ENCODE measurements around the gene HCFC2. TPM values are rescaled to one million over a fixed set of nuclear protein-coding genes. Genes with fewer than 3 reads are reported as not detected.

The HCFC2 gene
- total and polyA plus RNA-seq, 2 of the 8 experiments (the other 6 are each of a cell fraction or from before 2014, with no cell fraction given), result 0.62 to 1.8 TPM

- CTCF ChIA-PET (ENCODE audit: partially characterized antibody), result interaction anchor here (0.6 to 1.2 kb wide), 2 partner anchors 9 kb away, joined by 3 read pairs; no protein-coding TSS in a partner anchor
- DNase-seq (ENCODE audit: low read depth in 1 of 2, low spot score in 2 of 2), result no peak
Observed at GRCh38 chr12:104049278-104049902, 14.9 kb upstream of the HCFC2 start.

More at GRCh38 chr12:104049278-104049902, 14.9 kb upstream of the HCFC2 start:
- Histone ChIP-seq H3K9me3 (ENCODE audit: insufficient read depth in 2 of 2, low read depth in 1 of 2, low read length in 1 of 2) (no peaks in the 10 kb centered on the region), H3K23ac (ENCODE audit: insufficient read length) (no peak overlapping the region), H2AK5ac (ENCODE audit: low read depth, low read length) (no peak overlapping the region), H2AFZ (ENCODE audit: low read length) (peak overlapping the region; percentile 97), H4K91ac (replicated peaks; ENCODE audit: insufficient read length, low read length) (no peak overlapping the region), H3K14ac (ENCODE audit: insufficient read length) (no peak overlapping the region), H2BK20ac (ENCODE audit: low read length) (peak overlapping the region; percentile 48; the same call in 1 of the 2 replicates), H3K27ac (ENCODE audit: low read depth, low read length) (no peak overlapping the region), H2BK12ac (ENCODE audit: low read depth, low read length) (no peak overlapping the region), H3K27me3 (replicated peaks in 1 of 4; ENCODE audit: control insufficient read depth in 3 of 4, extremely low read depth in 1 of 4, insufficient read depth in 3 of 4, low read length in 3 of 4) (peaks cover 0 to 3% (median 0%) of the 10 kb centered on the region in 4 experiments; a peak in 2 of 7 replicates), H2BK5ac (ENCODE audit: low read depth, low read length) (0 out of 2 replicates have a peak overlapping the region, but pooled peaks have one; percentile 37), H3K9ac (replicated peaks in 1 of 4; ENCODE audit: extremely low read depth in 1 of 4, low read depth in 3 of 4, low read length in 3 of 4) (peak overlapping the region in 3 of 4 experiments; percentile 36 to 58 (median 52); a peak in 6 of 7 replicates), H3K36me3 (ENCODE audit: control insufficient read depth in 2 of 4, insufficient read depth in 4 of 4, low read length in 3 of 4) (no peaks in the 10 kb centered on the region), H3K18ac (ENCODE audit: extremely low read depth, low read length) (no peak overlapping the region; the same call in 1 of the 2 replicates), H3K4me3 (ENCODE audit: extremely low read depth in 1 of 4, insufficient read depth in 2 of 4, low read depth in 3 of 4, low read length in 4 of 4) (peak overlapping the region; percentile 48 to 74 (median 61)), H3K79me2 (ENCODE audit: control insufficient read depth in 1 of 2, insufficient read depth in 2 of 2, low read length in 2 of 2) (no peaks in the 10 kb centered on the region), H3K23me2 (ENCODE audit: low read depth, low read length) (peaks cover 11% of the 10 kb centered on the region), H3K4ac (replicated peaks; ENCODE audit: insufficient read length, low read depth, low read length) (no peak overlapping the region), H3K56ac (replicated peaks; ENCODE audit: insufficient read length, low read depth, low read length) (peak overlapping the region; percentile 37), H3K79me1 (ENCODE audit: low read depth, low read length) (no peaks in the 10 kb centered on the region), H2BK120ac (replicated peaks; ENCODE audit: low read depth, low read length) (no peak overlapping the region), H3K4me2 (ENCODE audit: insufficient read depth in 1 of 2, low read depth in 2 of 2, low read length in 2 of 2) (peak overlapping the region; percentile 80 to 85), H2BK15ac (ENCODE audit: low read length) (peak overlapping the region; percentile 55; the same call in 1 of the 2 replicates), H4K20me1 (replicated peaks in 1 of 2; ENCODE audit: control insufficient read depth in 1 of 2, insufficient read depth in 2 of 2, low read length in 2 of 2) (no peaks in the 10 kb centered on the region), H3K4me1 (replicated peaks in 1 of 4; ENCODE audit: control insufficient read depth in 3 of 4, insufficient read depth in 4 of 4, low read length in 3 of 4) (peaks cover 0 to 3% (median 1%) of the 10 kb centered on the region in 4 experiments; a peak in 3 of 7 replicates), H4K5ac (ENCODE audit: insufficient read length, low read depth, low read length) (no peak overlapping the region), H4K8ac (ENCODE audit: extremely low read depth, insufficient read depth, low read length) (no peak overlapping the region)
- no peak for TF ChIP-seq FOSL1 (IDR thresholded peaks at IDR 0.05; ENCODE audit: insufficient read depth, low read depth, low read length)
- TF ChIP-seq TEAD4 (IDR thresholded peaks at IDR 0.05; ENCODE audit: low read depth, low read length), result 0 out of 2 replicates have a peak, but pooled peaks have one; percentile 8
- TF ChIP-seq E2F6 (IDR thresholded peaks at IDR 0.05), result no peak
- WGBS, 2 experiments (ENCODE audit: extremely low coverage in 1 of 2, insufficient coverage in 1 of 2, insufficient read length in 1 of 2, insufficient replicate concordance in 2 of 2, low coverage in 1 of 2, low lambda C conversion rate in 2 of 2, missing lambda C conversion rate in 1 of 2), result 28% methylated on average over 9 of the region's 9 CpGs; no CpG with 5 or more reads in 1 of the 2 experiments
- peak; percentile 45 for FAIRE-seq
- POLR2A ChIA-PET (ENCODE audit: partially characterized antibody), result interaction anchor here (1.4 to 2.4 kb wide), 3 partner anchors 14 to 84 kb away, joined by 4 to 7 read pairs (median 4); partner anchors contain the start of genes HCFC2 and TDG

Measured in H1 (cell line).